Left ventricle myocardium superior (tissue), 1 donor: ENCODE data around the gene GPSM1. TPM values are rescaled to one million over a fixed set of nuclear protein-coding genes. Genes with fewer than 3 reads are reported as not detected.

Experiments
- ATAC-seq: fragments of 200-7000 bp; cut with Tn5 transposase; one replicate; pipeline ENCODE4 v1.9.1; 2020; ENCODE audit warnings: mild to moderate bottlenecking, moderate library complexity
- DNase-seq: peaks from one replicate; pipeline ENCODE4 v3.0.0-alpha.2; 2020
- intact Hi-C: fragments of 100-400 bp; cut with micrococcal nuclease; formaldehyde crosslinking; loops from one replicate; pipeline ENCODE4 v1.11.0; 2022
- total RNA-seq: library from RNA; stranded (reverse); fragmentation: NEBNext Ultra II Directional; extraction: Animal tissue kit (Norgen Biotek cat#: 25700); gene quantifications from one replicate; pipeline ENCODE4 v1.2.1, GENCODE V29; 2021
- donor health status: DM: no; HTN: yes; CAD: no; lungs with severe emphysema.

Gene GPSM1
- total RNA-seq, 1 donor from 2014 or later: 61.7 TPM

- intact Hi-C loops: no loop called here
- DNase-seq: peak; percentile 32
- no peak for ATAC-seq
Measured at GRCh38 chr9:136338511-136338910, 11.2 kb downstream of the GPSM1 start.

GRCh38 chr9:136339173-136339957 lies 12.0 kb downstream of the GPSM1 start:
- ATAC-seq (peak; percentile 16), DNase-seq (peak; percentile 89)
- intact Hi-C loops: no loop called here

GRCh38 chr9:136339958-136340310 lies 12.6 kb downstream of the GPSM1 start:
- intact Hi-C loops: no loop called here
- ATAC-seq: no peak

GRCh38 chr9:136340356-136341041 lies 13.2 kb downstream of the GPSM1 start:
- DNase-seq (no peak), ATAC-seq (no peak)
- intact Hi-C loops: no loop called here

More at GRCh38 chr9:136339958-136340310, 12.6 kb downstream of the GPSM1 start:
- no peak for DNase-seq

- intact Hi-C loops: no loop called here
- peak; percentile 46 for ATAC-seq
- peak; percentile 84 for DNase-seq
Measured at GRCh38 chr9:136341042-136341655, 13.8 kb downstream of the GPSM1 start.

- intact Hi-C loops: no loop called here
- no peak for ATAC-seq
- DNase-seq: no peak
Measured at GRCh38 chr9:136341769-136342168, 14.4 kb downstream of the GPSM1 start.

GRCh38 chr9:136342181-136343120 lies 15.1 kb downstream of the GPSM1 start:
- peak; percentile 93 for DNase-seq
- intact Hi-C loops: no loop called here
- peak; percentile 75 for ATAC-seq

GRCh38 chr9:136343121-136343883 lies 16.0 kb downstream of the GPSM1 start:
- ATAC-seq (peak; percentile 66), DNase-seq (peak; percentile 88)
- intact Hi-C loops: no loop called here

GRCh38 chr9:136343884-136344269 lies 16.5 kb downstream of the GPSM1 start:
- no peak for ATAC-seq
- no peak for DNase-seq
- intact Hi-C loops: no loop called here

GRCh38 chr9:136344544-136345280 lies 17.4 kb downstream of the GPSM1 start:
- DNase-seq (no peak), ATAC-seq (no peak)
- intact Hi-C loops: no loop called here

GRCh38 chr9:136345281-136346156 lies 18.2 kb downstream of the GPSM1 start:
- intact Hi-C loops: no loop called here
- peak; percentile 85 for DNase-seq
- ATAC-seq: peak; percentile 40

GRCh38 chr9:136346157-136346481 lies 18.8 kb downstream of the GPSM1 start:
- ATAC-seq: no peak
- intact Hi-C loops: no loop called here
- peak; percentile 55 for DNase-seq

GRCh38 chr9:136346927-136347465 lies 19.7 kb downstream of the GPSM1 start:
- ATAC-seq (no peak), DNase-seq (no peak)
- intact Hi-C loops: no loop called here

- ATAC-seq (no peak), DNase-seq (no peak)
- intact Hi-C loops: no loop called here
Measured at GRCh38 chr9:136347472-136348256, 20.3 kb downstream of the GPSM1 start.

- ATAC-seq (no peak), DNase-seq (no peak)
- intact Hi-C loops: no loop called here
Measured at GRCh38 chr9:136348691-136349090, 21.4 kb downstream of the GPSM1 start.

GRCh38 chr9:136349546-136349945 lies 22.2 kb downstream of the GPSM1 start:
- no peak for DNase-seq
- intact Hi-C loops: no loop called here

More at GRCh38 chr9:136349546-136349945, 22.2 kb downstream of the GPSM1 start:
- ATAC-seq: no peak
